ENCODE results near the gene CCDC154. TPM values are rescaled to one million over a fixed set of nuclear protein-coding genes. Genes with fewer than 3 reads are reported as not detected.

CCDC154 gene, protein sequence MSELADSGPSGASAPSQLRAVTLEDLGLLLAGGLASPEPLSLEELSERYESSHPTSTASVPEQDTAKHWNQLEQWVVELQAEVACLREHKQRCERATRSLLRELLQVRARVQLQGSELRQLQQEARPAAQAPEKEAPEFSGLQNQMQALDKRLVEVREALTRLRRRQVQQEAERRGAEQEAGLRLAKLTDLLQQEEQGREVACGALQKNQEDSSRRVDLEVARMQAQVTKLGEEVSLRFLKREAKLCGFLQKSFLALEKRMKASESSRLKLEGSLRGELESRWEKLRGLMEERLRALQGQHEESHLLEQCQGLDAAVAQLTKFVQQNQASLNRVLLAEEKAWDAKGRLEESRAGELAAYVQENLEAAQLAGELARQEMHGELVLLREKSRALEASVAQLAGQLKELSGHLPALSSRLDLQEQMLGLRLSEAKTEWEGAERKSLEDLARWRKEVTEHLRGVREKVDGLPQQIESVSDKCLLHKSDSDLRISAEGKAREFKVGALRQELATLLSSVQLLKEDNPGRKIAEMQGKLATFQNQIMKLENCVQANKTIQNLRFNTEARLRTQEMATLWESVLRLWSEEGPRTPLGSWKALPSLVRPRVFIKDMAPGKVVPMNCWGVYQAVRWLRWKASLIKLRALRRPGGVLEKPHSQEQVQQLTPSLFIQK
- 0.28 TPM in 1 of 2 replicates, not detected in the other for total RNA-seq (ENCODE audit: low replicate concordance)

DNA sequence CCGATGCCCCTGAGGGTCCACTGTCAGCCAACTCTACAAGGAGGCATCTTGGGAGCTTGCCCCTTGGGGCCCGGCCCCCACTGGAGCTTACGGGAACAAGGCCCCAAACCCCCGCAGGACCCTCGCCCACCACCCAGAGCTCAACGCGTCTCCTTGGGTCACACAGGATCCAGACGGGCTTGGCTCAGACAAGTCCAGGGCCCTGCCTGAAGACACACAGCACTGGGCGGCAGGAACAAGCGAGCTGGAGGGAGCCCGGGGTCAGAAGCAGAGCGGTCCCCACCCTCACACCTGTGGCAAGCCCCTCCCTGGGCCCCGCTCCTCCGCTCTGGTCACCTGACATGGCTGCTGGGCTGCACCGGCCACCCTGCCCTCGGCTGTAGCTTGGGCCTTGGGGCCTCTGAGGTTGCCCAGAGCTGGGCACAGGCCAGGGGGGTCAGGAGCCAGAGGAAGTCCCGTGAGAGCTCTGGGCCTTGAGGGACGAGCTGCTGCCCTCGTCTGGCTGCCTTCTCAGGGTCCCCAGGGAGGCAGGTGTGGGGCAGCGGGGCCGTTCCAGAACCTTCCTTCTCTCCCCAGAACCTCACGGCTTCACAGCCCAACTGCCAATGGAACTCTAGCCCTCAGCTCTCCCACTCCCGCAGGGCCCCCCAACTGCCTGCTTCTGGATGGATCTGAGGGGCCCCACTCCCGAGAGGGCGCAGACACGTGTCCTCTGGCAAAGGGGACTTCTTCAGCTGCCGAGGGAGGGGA, at the start of gene CCDC154:
Gene CCDC154 (minus strand): TSS at position 577 of the 750 bp plus-strand sequence. CDS start 234 bp downstream, at position 343.
- H3K27ac Mint-ChIP-seq = no peak within 1 kb of the TSS
- no peaks in the 10 kb centered on the region for H3F3A ChIP-seq (ENCODE audit: low read depth)
- no peak for DNase-seq (ENCODE audit: low spot score)
- no peaks in the 10 kb centered on the region for H3K4me1 Mint-ChIP-seq
- no peaks in the 10 kb centered on the region for H3K79me2 ChIP-seq (ENCODE audit: low read depth)
- no peak within 1 kb of the TSS for H3K4me3 Mint-ChIP-seq
- no peaks in the 10 kb centered on the region for H3K9me3 ChIP-seq (ENCODE audit: low read depth)
- no peaks in the 10 kb centered on the region for H3K27me3 ChIP-seq
- TF ChIP-seq, protein P1, sequence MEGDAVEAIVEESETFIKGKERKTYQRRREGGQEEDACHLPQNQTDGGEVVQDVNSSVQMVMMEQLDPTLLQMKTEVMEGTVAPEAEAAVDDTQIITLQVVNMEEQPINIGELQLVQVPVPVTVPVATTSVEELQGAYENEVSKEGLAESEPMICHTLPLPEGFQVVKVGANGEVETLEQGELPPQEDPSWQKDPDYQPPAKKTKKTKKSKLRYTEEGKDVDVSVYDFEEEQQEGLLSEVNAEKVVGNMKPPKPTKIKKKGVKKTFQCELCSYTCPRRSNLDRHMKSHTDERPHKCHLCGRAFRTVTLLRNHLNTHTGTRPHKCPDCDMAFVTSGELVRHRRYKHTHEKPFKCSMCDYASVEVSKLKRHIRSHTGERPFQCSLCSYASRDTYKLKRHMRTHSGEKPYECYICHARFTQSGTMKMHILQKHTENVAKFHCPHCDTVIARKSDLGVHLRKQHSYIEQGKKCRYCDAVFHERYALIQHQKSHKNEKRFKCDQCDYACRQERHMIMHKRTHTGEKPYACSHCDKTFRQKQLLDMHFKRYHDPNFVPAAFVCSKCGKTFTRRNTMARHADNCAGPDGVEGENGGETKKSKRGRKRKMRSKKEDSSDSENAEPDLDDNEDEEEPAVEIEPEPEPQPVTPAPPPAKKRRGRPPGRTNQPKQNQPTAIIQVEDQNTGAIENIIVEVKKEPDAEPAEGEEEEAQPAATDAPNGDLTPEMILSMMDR (IDR thresholded peaks at IDR 0.05) = no peak
- TF ChIP-seq EZH2phosphoT487 (IDR thresholded peaks at IDR 0.05) (no peak), EZH2 (IDR thresholded peaks at IDR 0.05) (no peak)
- no peaks in the 10 kb centered on the region for H3K9me3 Mint-ChIP-seq
- peak within 1 kb of the TSS; percentile 6 for H3K27ac ChIP-seq
- H4K20me1 ChIP-seq (ENCODE audit: low read depth) = no peaks in the 10 kb centered on the region
- H3K36me3 ChIP-seq = no peaks in the 10 kb centered on the region
- H3K9ac ChIP-seq = peak within 1 kb of the TSS; percentile 27
- no peak within 1 kb of the TSS for H3K4me2 ChIP-seq
- no peak within 1 kb of the TSS for H2AFZ ChIP-seq (replicated peaks)
- H3K36me3 Mint-ChIP-seq = no peaks in the 10 kb centered on the region
- no peaks in the 10 kb centered on the region for H3K27me3 Mint-ChIP-seq (ENCODE audit: insufficient read depth, low read depth)
- no peak within 1 kb of the TSS for H3K4me3 ChIP-seq
- H3K4me1 ChIP-seq = no peaks in the 10 kb centered on the region

DNA sequence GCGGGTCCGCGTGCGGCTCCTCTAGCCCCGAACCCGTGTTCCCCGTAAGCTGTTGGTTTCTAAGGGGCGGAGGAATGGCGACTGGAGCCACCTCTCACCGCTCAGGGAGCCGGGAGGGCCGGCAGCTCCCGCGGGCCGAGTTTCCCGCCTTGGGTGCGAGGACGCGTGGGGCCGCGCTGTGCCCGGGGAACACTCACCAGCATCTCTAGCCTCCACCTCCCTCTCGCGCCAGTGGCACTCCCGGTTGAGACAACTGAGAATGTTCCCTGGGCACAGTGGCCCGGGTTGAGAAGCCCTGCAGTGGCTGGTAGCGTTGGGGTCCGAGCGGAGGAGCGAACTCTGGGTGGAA, 49.4 kb upstream of the CCDC154 start:
- Histone ChIP-seq H3K4me3 (peak overlapping the region; percentile 96), H3F3A (ENCODE audit: low read depth) (peaks cover 11% of the 10 kb centered on the region), H3K4me1 (peaks cover 10% of the 10 kb centered on the region), H4K20me1 (ENCODE audit: low read depth) (peaks cover 12% of the 10 kb centered on the region), H3K4me2 (peak overlapping the region; percentile 99), H3K79me2 (ENCODE audit: low read depth) (peaks cover 23% of the 10 kb centered on the region), H3K27me3 (no peaks in the 10 kb centered on the region), H2AFZ (replicated peaks) (peak overlapping the region; percentile 100), H3K36me3 (no peaks in the 10 kb centered on the region), H3K27ac (no peak overlapping the region), H3K9ac (peak overlapping the region; percentile 99), H3K9me3 (ENCODE audit: low read depth) (no peaks in the 10 kb centered on the region)
- no peaks in the 10 kb centered on the region for H3K27me3 Mint-ChIP-seq (ENCODE audit: insufficient read depth, low read depth)
- H3K4me1 Mint-ChIP-seq = peaks cover 7% of the 10 kb centered on the region
- TF ChIP-seq, protein P1 (IDR thresholded peaks at IDR 0.05) = no peak
- TF ChIP-seq EZH2 (IDR thresholded peaks at IDR 0.05) (no peak), EZH2phosphoT487 (IDR thresholded peaks at IDR 0.05) (no peak)
- peak overlapping the region; percentile 89 for H3K4me3 Mint-ChIP-seq
- no peaks in the 10 kb centered on the region for H3K9me3 Mint-ChIP-seq
- peak; percentile 60 for DNase-seq (ENCODE audit: low spot score)
- peaks cover 2% of the 10 kb centered on the region for H3K36me3 Mint-ChIP-seq
- no peak overlapping the region for H3K27ac Mint-ChIP-seq

DNA sequence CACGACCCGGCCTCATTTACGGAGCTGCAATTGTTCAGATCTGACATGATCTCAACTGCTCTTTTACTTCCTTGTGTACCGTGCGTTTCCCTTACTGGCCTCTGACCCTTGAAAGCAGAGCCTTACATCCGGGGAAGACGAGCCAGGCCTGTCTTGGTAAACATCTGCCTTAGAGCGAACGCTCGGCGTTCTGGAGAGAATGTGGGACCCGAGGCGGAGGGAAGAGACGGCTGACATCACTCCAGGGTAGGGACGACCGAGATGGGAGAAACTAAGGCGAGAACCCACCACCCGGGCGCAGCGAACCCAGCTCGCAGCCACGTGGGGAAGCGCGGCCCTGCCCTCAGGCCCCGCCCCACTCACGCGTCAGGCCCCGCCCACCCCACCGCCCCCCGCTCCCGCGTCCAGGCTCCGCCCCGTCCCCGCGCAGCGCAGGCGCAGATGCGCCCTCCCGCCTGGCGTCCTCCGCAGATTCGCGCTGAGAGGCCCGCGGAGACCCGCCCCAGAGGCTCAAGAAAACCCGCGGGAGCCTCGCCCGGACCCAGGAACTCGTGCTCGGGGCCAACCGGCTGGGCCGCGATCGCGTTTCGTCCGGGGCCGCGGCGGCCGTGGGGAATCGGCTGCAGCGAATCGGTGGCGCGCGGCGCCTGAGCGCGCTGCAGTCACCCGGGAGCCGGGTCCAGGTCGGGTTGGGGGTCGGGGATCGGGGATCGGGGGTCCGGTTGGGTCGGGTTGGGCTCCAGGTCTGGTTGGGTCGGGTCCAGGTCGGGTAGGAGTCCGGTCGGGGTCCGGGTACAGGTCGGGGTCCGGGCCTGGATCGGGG, 48.8 kb upstream of the CCDC154 start, which contains the start of gene TELO2:
Gene TELO2 (plus strand): TSS at position 438 of the 823 bp plus-strand sequence. CDS start 922 bp downstream, outside the sequence.
- H4K20me1 ChIP-seq (ENCODE audit: low read depth) = peaks cover 12% of the 10 kb centered on the region
- H3K79me2 ChIP-seq (ENCODE audit: low read depth) = peaks cover 23% of the 10 kb centered on the region
- no peaks in the 10 kb centered on the region for H3K36me3 ChIP-seq
- DNase-seq (ENCODE audit: low spot score) = peak; percentile 92
- peak within 1 kb of the TSS; percentile 94 for H3K27ac ChIP-seq
- peak within 1 kb of the TSS; percentile 98 for H3K4me3 Mint-ChIP-seq
- H3K4me1 Mint-ChIP-seq = peaks cover 7% of the 10 kb centered on the region
- peaks cover 10% of the 10 kb centered on the region for H3K4me1 ChIP-seq
- H3K27me3 ChIP-seq = no peaks in the 10 kb centered on the region
- H3K27ac Mint-ChIP-seq = peak within 1 kb of the TSS; percentile 99
- peaks cover 11% of the 10 kb centered on the region for H3F3A ChIP-seq (ENCODE audit: low read depth)
- H3K4me2 ChIP-seq = peak within 1 kb of the TSS; percentile 99
- peak; percentile 40 for TF ChIP-seq EZH2phosphoT487 (IDR thresholded peaks at IDR 0.05)
- TF ChIP-seq EZH2 (IDR thresholded peaks at IDR 0.05) = no peak
- TF ChIP-seq, protein P1 (IDR thresholded peaks at IDR 0.05) = no peak
- peak within 1 kb of the TSS; percentile 96 for H3K4me3 ChIP-seq
- peak within 1 kb of the TSS; percentile 100 for H2AFZ ChIP-seq (replicated peaks)
- peaks cover under 1% of the 10 kb centered on the region for H3K36me3 Mint-ChIP-seq
- no peaks in the 10 kb centered on the region for H3K27me3 Mint-ChIP-seq (ENCODE audit: insufficient read depth, low read depth)
- no peaks in the 10 kb centered on the region for H3K9me3 Mint-ChIP-seq
- peak within 1 kb of the TSS; percentile 99 for H3K9ac ChIP-seq
- H3K9me3 ChIP-seq (ENCODE audit: low read depth) = no peaks in the 10 kb centered on the region
